Retinal pigment epithelial cell (primary cell): ENCODE measurements around the gene ARID4B.

ENCODE experiments used
- DNase-seq: peaks from one replicate; pipeline ENCODE4 v3.0.0-alpha.2; 2010; ENCODE audit warnings: low read depth
- H3K4me3 ChIP-seq: 2 replicates; pipeline ENCODE4 v1.5.1; 2011; ENCODE audit warnings: mild to moderate bottlenecking, low read length, control low read depth, moderate library complexity
- TF ChIP-seq, protein P1 (sequence below): conservative IDR thresholded peaks from 2 replicates; pipeline ENCODE4 v1.5.1; 2011; ENCODE audit warnings: low read depth, low read length, control low read depth, inconsistent platforms

ARID4B gene, protein sequence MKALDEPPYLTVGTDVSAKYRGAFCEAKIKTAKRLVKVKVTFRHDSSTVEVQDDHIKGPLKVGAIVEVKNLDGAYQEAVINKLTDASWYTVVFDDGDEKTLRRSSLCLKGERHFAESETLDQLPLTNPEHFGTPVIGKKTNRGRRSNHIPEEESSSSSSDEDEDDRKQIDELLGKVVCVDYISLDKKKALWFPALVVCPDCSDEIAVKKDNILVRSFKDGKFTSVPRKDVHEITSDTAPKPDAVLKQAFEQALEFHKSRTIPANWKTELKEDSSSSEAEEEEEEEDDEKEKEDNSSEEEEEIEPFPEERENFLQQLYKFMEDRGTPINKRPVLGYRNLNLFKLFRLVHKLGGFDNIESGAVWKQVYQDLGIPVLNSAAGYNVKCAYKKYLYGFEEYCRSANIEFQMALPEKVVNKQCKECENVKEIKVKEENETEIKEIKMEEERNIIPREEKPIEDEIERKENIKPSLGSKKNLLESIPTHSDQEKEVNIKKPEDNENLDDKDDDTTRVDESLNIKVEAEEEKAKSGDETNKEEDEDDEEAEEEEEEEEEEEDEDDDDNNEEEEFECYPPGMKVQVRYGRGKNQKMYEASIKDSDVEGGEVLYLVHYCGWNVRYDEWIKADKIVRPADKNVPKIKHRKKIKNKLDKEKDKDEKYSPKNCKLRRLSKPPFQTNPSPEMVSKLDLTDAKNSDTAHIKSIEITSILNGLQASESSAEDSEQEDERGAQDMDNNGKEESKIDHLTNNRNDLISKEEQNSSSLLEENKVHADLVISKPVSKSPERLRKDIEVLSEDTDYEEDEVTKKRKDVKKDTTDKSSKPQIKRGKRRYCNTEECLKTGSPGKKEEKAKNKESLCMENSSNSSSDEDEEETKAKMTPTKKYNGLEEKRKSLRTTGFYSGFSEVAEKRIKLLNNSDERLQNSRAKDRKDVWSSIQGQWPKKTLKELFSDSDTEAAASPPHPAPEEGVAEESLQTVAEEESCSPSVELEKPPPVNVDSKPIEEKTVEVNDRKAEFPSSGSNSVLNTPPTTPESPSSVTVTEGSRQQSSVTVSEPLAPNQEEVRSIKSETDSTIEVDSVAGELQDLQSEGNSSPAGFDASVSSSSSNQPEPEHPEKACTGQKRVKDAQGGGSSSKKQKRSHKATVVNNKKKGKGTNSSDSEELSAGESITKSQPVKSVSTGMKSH (N-terminal part only)

DNA sequence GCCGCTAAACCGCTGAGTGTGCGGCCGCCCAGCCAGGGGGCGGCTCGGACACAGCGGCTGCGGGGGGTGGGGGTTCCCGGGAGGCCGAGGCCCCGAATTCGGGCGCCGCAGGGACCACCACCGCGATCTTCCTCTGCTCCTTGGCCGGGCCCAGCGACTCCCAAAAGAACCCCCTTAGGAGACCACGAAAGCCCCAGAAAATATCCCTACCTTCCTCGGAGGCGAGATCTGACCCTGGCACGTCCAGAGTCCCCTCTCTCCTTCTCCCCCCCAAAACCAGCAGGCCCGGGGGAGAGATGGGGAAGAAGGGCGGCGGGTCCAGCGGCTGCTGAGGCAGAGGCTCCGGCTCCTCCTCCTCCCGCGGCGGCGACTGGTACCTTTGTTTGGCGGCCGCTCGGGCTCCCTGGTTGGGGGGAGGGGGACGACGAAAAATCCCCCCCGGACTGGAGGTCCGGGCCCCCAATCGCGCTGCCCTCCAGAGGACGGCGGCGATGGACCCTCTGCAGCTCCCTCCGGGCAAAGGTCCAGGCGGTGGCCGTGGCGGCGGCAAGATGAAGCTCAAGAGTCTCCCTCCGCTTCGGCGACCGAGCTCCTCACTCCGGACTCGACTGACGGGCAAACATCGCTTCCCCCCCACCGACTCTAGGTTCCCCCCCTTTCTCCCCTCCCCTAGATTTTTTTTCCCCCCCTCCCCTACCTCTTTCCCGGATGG is at the start of gene ARID4B:
TSS of gene ARID4B (minus strand) at position 621 of the 712 bp plus-strand sequence. CDS start 1,260 bp downstream, outside the sequence.
- no peak for DNase-seq
- TF ChIP-seq, protein P1, sequence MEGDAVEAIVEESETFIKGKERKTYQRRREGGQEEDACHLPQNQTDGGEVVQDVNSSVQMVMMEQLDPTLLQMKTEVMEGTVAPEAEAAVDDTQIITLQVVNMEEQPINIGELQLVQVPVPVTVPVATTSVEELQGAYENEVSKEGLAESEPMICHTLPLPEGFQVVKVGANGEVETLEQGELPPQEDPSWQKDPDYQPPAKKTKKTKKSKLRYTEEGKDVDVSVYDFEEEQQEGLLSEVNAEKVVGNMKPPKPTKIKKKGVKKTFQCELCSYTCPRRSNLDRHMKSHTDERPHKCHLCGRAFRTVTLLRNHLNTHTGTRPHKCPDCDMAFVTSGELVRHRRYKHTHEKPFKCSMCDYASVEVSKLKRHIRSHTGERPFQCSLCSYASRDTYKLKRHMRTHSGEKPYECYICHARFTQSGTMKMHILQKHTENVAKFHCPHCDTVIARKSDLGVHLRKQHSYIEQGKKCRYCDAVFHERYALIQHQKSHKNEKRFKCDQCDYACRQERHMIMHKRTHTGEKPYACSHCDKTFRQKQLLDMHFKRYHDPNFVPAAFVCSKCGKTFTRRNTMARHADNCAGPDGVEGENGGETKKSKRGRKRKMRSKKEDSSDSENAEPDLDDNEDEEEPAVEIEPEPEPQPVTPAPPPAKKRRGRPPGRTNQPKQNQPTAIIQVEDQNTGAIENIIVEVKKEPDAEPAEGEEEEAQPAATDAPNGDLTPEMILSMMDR = no peak
- peak within 1 kb of the TSS; percentile 95 for H3K4me3 ChIP-seq

DNA sequence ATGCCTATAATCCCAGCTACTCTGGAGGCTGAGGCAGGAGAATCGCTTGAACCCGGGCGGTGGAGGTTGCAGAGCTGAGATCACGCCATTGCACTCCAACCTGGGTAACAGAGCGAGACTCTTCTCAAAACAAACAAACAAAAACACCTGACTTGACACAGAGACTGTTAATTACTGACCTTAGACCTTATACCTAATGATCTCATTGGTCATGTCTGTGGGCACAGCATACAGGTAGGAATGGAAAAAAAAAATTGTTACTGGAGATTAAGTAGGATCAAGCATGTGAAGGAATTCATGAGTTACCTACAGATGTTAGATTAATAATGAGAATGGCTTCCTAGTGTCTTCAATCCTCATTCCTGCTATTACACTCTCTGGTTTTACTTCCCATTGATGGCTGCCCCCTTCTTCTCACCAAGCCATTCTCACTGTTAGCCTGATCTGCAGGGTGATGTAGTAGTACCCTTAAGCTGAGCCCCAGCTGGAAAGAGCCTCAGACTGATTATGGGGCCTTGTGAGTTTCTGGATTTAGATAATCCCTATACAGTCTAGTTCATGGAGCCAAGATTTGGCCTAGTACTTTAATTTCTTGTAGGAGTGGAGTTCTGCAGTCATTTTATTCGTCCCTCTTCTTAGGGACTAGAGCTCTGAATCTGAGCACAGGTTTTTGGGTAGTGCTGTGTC is 48.1 kb upstream of the ARID4B start:
- TF ChIP-seq, protein P1 = no peak
- no peak for DNase-seq
- no peak overlapping the region for H3K4me3 ChIP-seq

DNA sequence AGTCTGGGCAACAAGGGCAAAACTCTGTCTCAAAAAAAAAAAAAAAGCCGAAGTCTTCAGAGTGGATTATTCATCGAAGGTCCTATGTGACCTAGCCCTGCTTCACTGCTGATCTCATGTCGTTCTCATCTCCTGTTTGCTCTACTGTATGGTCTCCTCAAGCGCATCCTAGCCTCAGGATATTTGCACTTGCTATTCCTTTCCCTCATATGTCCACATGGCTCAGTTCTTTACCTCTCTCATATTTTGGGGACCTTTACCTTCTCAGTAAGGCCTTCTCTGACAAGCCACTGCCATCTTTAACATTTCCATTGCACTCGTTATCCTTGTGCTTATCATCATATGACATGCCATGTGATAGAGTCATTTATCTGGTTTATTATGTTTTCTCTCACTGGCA is 41.8 kb upstream of the ARID4B start:
- DNase-seq = no peak
- TF ChIP-seq, protein P1 = no peak
- H3K4me3 ChIP-seq = no peak overlapping the region

DNA sequence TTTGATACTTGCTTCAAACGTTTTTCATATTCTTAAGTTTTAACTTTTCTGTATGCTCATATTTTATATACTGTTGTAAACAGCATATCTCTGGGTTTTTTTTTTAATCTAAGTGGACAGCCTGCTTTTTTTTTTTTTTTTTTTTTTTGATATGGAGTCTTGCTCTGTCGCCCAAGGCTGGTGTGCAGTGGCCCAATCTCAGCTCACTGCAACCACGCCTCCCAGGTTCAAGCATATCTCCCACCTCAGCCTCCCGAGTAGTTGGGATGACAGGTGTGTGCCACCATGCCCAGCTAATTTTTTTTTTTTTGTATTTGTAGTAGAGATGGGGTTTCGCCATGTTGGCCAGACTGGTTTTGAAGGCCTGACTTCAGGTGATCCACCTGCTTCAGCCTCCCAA is 40.4 kb upstream of the ARID4B start:
- TF ChIP-seq, protein P1 = no peak
- peak overlapping the region; percentile 90 for H3K4me3 ChIP-seq
- DNase-seq = no peak

DNA sequence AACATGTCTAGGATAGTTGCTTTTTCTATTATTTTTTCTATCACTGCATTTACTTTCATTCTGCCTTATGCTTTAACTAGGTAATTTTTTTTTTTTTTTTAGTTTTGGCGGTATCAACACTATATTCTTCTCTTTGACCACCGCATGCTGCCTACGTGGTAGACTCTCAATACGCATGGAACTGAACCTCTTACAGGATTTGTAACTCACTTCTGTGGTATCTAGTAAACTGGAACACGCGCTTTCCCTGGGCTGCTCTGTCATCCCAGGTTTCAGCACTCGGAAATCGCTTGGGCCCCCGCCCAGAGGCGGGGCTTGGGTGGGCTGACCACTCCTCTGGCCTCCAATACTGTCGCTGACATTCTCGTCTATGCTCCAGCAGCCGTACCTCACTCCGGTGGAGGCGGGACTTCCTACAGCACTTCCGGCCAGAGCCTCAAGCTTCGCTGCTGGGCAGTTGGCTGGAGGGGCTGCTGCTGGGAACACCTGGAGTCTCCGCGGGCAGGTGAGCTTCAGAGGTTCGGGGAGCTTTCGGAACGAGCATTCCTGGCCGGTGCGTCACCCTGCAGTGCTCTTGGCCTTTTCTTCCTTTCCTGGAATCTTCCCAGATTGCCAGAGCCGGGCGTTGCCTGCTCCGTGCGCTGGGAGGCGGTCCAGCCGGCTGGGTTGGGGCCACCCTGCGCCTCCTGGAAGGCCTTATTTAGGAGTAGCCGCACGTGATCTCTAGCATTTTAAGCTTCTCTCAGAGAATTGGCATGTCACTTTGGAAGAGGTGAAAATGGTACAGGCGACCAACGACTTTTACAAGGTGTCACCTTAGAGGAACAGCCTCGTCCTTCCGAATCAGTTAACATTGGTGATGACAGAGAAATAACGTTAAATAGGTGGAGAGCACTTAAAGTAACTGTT is 39.3 kb upstream of the ARID4B start, which contains the start of gene TBCE:
TSS of gene TBCE (plus strand) at position 428 of the 909 bp plus-strand sequence. CDS start 12,623 bp downstream, outside the sequence.
- peak within 1 kb of the TSS; percentile 90 for H3K4me3 ChIP-seq
- TF ChIP-seq, protein P1 = peak; percentile 22
- peak; percentile 94 for DNase-seq
